SK-N-SH (cell line): ENCODE results near the gene MCCC1. TPM values are rescaled to one million over a fixed set of nuclear protein-coding genes. Genes with fewer than 3 reads are reported as not detected.

Source experiments
- CTCF ChIA-PET: fragments of 300-600, 350-600 bp; formaldehyde crosslinking; extraction: SDS; loops from one replicate; lab custom pipeline; 2021; lab: Yijun Ruan, JAX
- POLR2A ChIA-PET: fragments of 350-600 bp; sonication (Branson Sonifier 250); formaldehyde crosslinking; extraction: SDS; loops from one replicate; lab custom pipeline; 2020; ENCODE audit warnings: antibody characterized with exemption, inconsistent platforms; lab: Yijun Ruan, JAX
- DNase-seq: peaks from one replicate; pipeline ENCODE4 v3.0.0; 2012
- H2AFZ ChIP-seq: fragments of 200-600 bp; sonication (generic); 2 replicates; pipeline ENCODE4 v1.8.1; 2016; ENCODE audit warnings: antibody characterized with exemption, mild to moderate bottlenecking, low read depth
- H3F3A ChIP-seq: fragments of 200-600 bp; sonication (generic); replicated peaks from 2 replicates; pipeline ENCODE3; 2016; ENCODE audit warnings: antibody characterized with exemption, mild to moderate bottlenecking; ENCODE audit not compliant: insufficient read depth
- H3K27ac ChIP-seq, 2 experiments: fragments of 200-500 bp in 1 of 2; fragments of 200-600 bp in 1 of 2; sonication (Bioruptor generic) in 1 of 2; sonication (generic), shearing (Covaris generic) in 1 of 2; 2 replicates each; pipeline versions ENCODE4 v1.5.1 to v1.6.1; 2014 to 2016; ENCODE audit warnings: low read depth in 2 of 2, inconsistent platforms in 1 of 2, low read length in 1 of 2, mild to moderate bottlenecking in 1 of 2, mixed read lengths in 1 of 2
- H3K27me3 ChIP-seq: fragments of 200-600 bp; sonication (generic), shearing (Covaris generic); 2 replicates; pipeline ENCODE4 v1.6.1; 2016; ENCODE audit warnings: mixed run types; ENCODE audit not compliant: insufficient read depth
- H3K36me3 ChIP-seq, 2 experiments: fragments of 200-500 bp in 1 of 2; fragments of 200-600 bp in 1 of 2; sonication (Bioruptor generic) in 1 of 2; sonication (generic) in 1 of 2; replicated peaks in 1 of 2; 2 replicates each; pipeline versions ENCODE3 to v1.5.1; 2014 to 2016; ENCODE audit warnings: low read length in 1 of 2, mild to moderate bottlenecking in 1 of 2; ENCODE audit not compliant: insufficient read depth in 2 of 2, control insufficient read depth in 1 of 2
- H3K4me1 ChIP-seq, 2 experiments: fragments of 200-500 bp in 1 of 2; fragments of 200-600 bp in 1 of 2; sonication (Bioruptor generic) in 1 of 2; sonication (generic), shearing (Covaris generic) in 1 of 2; 2 replicates each; pipeline versions ENCODE4 v1.5.1 to v1.6.1; 2014 to 2016; ENCODE audit warnings: low read depth in 1 of 2, low read length in 1 of 2, mixed run types in 1 of 2; ENCODE audit not compliant: insufficient read depth in 2 of 2, control insufficient read depth in 1 of 2
- H3K4me2 ChIP-seq: fragments of 200-600 bp; sonication (generic), shearing (Covaris generic); 2 replicates; pipeline ENCODE4 v1.6.1; 2017; ENCODE audit warnings: mixed run types
- H3K4me3 ChIP-seq, 2 experiments: fragments of 200-500 bp in 1 of 2; fragments of 200-600 bp in 1 of 2; sonication (Bioruptor generic) in 1 of 2; sonication (generic), shearing (Covaris generic) in 1 of 2; 2 replicates each; pipeline versions ENCODE4 v1.5.1 to v1.8.1; 2014 to 2016; ENCODE audit warnings: low read depth in 2 of 2, inconsistent platforms in 1 of 2, low read length in 1 of 2, mild to moderate bottlenecking in 1 of 2, mixed read lengths in 1 of 2, moderate library complexity in 1 of 2
- H3K79me2 ChIP-seq: fragments of 200-600 bp; sonication (generic); 2 replicates; pipeline ENCODE4 v1.8.1; 2017; ENCODE audit warnings: mild to moderate bottlenecking; ENCODE audit not compliant: insufficient read depth
- H3K9ac ChIP-seq: fragments of 200-600 bp; sonication (generic); 2 replicates; pipeline ENCODE4 v1.6.1; 2017; ENCODE audit warnings: mixed run types
- H3K9me2 ChIP-seq: fragments of 200-600 bp; sonication (generic); 2 replicates; pipeline ENCODE4 v1.6.1; 2017; ENCODE audit warnings: mixed run types
- H3K9me3 ChIP-seq: fragments of 200-600 bp; sonication (generic); 2 replicates; pipeline ENCODE4 v1.6.1; 2017; ENCODE audit warnings: mixed run types, mild to moderate bottlenecking, moderate library complexity
- H4K20me1 ChIP-seq: fragments of 200-600 bp; sonication (generic); 2 replicates; pipeline ENCODE4 v1.6.1; 2017; ENCODE audit warnings: mild to moderate bottlenecking, mixed run types; ENCODE audit not compliant: insufficient read depth
- ELF1 ChIP-seq: IDR thresholded peaks from 2 replicates; pipeline ENCODE4 v1.4.0; 2012
- FOSL2 ChIP-seq: IDR thresholded peaks from 2 replicates; pipeline ENCODE4 v1.4.0; 2012; ENCODE audit warnings: low read depth, mild to moderate bottlenecking, moderate library complexity, borderline replicate concordance
- FOXJ3 ChIP-seq: sonication (generic); formaldehyde crosslinking; IDR thresholded peaks from 2 replicates; pipeline ENCODE4 v1.5.1; 2020; ENCODE audit warnings: mild to moderate bottlenecking, missing genetic modification reagents
- FOXM1 ChIP-seq: IDR thresholded peaks from 2 replicates; pipeline ENCODE4 v1.4.0; 2012; ENCODE audit warnings: low read depth, mild to moderate bottlenecking
- GABPA ChIP-seq: IDR thresholded peaks from 2 replicates; pipeline ENCODE4 v1.4.0; 2012; ENCODE audit warnings: low read depth, mild to moderate bottlenecking
- MXI1 ChIP-seq: IDR thresholded peaks from 2 replicates; pipeline ENCODE4 v1.6.1; 2012; ENCODE audit warnings: mild to moderate bottlenecking, low read depth, low read length, improper control_type of control experiment
- RFX5 ChIP-seq: IDR thresholded peaks from 2 replicates; pipeline ENCODE4 v1.6.1; 2012; ENCODE audit warnings: mild to moderate bottlenecking, improper control_type of control experiment, low read length
- SIN3A ChIP-seq: IDR thresholded peaks from 2 replicates; pipeline ENCODE4 v1.6.1; 2012; ENCODE audit warnings: low read depth, mild to moderate bottlenecking, low read length, moderate library complexity, borderline replicate concordance
- SMC3 ChIP-seq: IDR thresholded peaks from 2 replicates; pipeline ENCODE4 v1.6.1; 2012; ENCODE audit warnings: low read depth, low read length, improper control_type of control experiment
- TAF1 ChIP-seq: IDR thresholded peaks from 2 replicates; pipeline ENCODE4 v1.6.1; 2012; ENCODE audit warnings: low read depth, mild to moderate bottlenecking, low read length, moderate library complexity, borderline replicate concordance
- USF1 ChIP-seq: IDR thresholded peaks from 2 replicates; pipeline ENCODE4 v1.4.0; 2012; ENCODE audit warnings: low read depth, borderline replicate concordance
- USF2 ChIP-seq: fragments of 150-350 bp; IDR thresholded peaks from 2 replicates; pipeline ENCODE4 v1.6.1; 2017; ENCODE audit warnings: antibody characterized with exemption, low read length, low read depth, borderline replicate concordance
- WGBS: methylation state at CpG from one replicate; pipeline ENCODE4 v1.1.6; 2017; ENCODE audit warnings: low lambda C conversion rate; 5-methylcytosine and 5-hydroxymethylcytosine counted together
- polyA plus RNA-seq, 3 experiments: library from polyadenylated mRNA; depleted of rRNA; stranded (reverse); fragments of >200 nt; gene quantifications; 2 replicates each; pipeline ENCODE4 v1.2.3, GENCODE V29; 2012

The MCCC1 gene
- polyA plus RNA-seq, 1 of the 3 experiments (the other 2 are of a cell fraction): 15.4 TPM

DNA sequence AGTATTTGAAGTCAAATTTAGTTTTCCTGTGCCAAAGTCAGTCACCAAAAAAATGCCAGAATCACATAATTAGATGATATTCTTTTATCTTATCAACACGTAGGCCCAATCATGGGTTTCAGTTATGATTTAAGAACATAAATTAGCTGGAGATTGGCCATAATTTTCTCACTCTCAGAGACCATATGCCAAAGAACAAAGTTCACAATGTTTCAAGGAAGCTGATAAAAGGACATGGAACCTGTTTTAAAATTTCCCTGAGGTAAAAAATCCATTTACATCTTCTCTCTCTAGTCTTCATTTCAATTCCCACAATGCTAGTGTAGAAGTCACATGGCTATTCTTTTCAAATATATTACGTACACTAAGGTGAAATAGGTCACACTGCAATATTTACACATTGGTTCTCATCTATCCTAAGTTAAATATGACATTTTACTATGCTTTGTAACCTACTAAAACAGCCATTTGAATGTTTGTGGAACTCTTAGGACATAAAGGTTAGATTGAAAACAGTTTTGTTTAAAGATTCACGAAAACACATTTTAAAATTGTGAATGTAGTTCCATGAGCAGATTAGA lies 76.3 kb downstream of the MCCC1 start:
- no peak overlapping the region for H3K4me3 ChIP-seq
- ChIA-PET POLR2A (no interaction called here), CTCF (no interaction called here)
- no peaks in the 10 kb centered on the region for H4K20me1 ChIP-seq
- H3K27ac ChIP-seq: no peak overlapping the region
- peaks cover 13 to 47% of the 10 kb centered on the region in 2 experiments for H3K36me3 ChIP-seq
- H3K79me2 ChIP-seq: no peaks in the 10 kb centered on the region
- H3K9ac ChIP-seq: no peak overlapping the region
- H3K9me2 ChIP-seq: no peaks in the 10 kb centered on the region
- no peak overlapping the region for H3K4me2 ChIP-seq
- H2AFZ ChIP-seq: no peak overlapping the region
- H3F3A ChIP-seq: no peaks in the 10 kb centered on the region
- TF ChIP-seq SMC3 (no peak), TAF1 (no peak), USF2 (no peak), MXI1 (no peak), FOXM1 (no peak), RFX5 (no peak), ELF1 (no peak), FOXJ3 (no peak), USF1 (no peak)
- WGBS: 92% methylated on average over 3 of the region's 3 CpGs
- no peaks in the 10 kb centered on the region for H3K4me1 ChIP-seq
- H3K9me3 ChIP-seq: 0 out of 2 replicates have a peak, but pooled peaks cover 3% of the 10 kb centered on the region
- no peaks in the 10 kb centered on the region for H3K27me3 ChIP-seq
- no peak for DNase-seq

DNA sequence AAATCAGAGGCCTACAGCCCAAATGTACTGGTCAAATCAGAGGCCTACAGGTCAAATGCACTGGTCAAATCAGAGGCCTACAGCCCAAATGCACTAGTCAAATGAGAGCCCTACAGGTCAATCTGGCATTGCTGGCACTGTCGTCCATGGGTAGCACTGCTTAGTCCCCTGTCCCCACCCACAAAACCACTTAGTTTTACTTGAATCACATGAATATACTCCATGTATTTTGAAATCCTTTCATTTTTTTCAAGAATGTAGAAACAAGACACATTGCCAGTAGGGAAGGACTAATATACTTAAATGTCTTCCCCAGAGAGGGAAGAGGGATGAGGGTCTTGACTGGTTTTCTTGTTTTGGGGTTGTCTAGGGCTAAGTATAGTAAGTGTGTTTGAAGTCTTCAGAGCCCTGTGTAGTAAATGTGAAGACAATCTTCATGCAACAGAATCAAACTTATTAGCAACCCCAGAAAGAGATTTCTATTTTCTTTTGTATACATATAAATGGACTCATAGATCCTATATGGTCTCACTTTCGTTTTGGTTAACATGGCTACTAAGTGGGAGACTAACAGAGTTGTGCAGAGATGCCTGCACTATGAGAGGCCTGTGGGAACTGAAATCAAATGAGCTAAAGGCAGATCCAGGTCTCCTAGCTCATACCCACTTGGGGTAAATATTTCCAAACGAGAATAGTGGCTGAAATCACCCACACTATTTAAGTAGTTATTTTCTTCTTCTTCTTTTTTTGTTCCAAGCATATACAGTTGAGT lies 80.7 kb downstream of the MCCC1 start:
- Histone ChIP-seq H3K79me2 (no peaks in the 10 kb centered on the region), H2AFZ (no peak overlapping the region), H4K20me1 (no peaks in the 10 kb centered on the region), H3K4me1 (no peaks in the 10 kb centered on the region), H3K4me2 (no peak overlapping the region), H3K9me3 (no peaks in the 10 kb centered on the region), H3K9me2 (no peaks in the 10 kb centered on the region), H3K27me3 (no peaks in the 10 kb centered on the region), H3K27ac (no peak overlapping the region), H3K36me3 (peaks cover 8 to 37% of the 10 kb centered on the region in 2 experiments), H3K9ac (no peak overlapping the region), H3F3A (no peaks in the 10 kb centered on the region), H3K4me3 (no peak overlapping the region)
- ChIA-PET CTCF (no interaction called here), POLR2A (no interaction called here)
- no peak for DNase-seq
- TF ChIP-seq GABPA (no peak), SIN3A (no peak), FOSL2 (no peak)
- 76% methylated on average over 3 of the region's 3 CpGs for WGBS
